HepG2 (cell line): ENCODE measurements around the gene SERPINA6. TPM values are rescaled to one million over a fixed set of nuclear protein-coding genes. Genes with fewer than 3 reads are reported as not detected.

ENCODE experiments used
- ATF4 ChIP-seq, 2 experiments: fragments of 450-650 bp in 1 of 2; sonication (generic) in 1 of 2; formaldehyde crosslinking; IDR thresholded peaks; 2 replicates each; pipeline versions ENCODE4 v1.5.0 to v1.8.0; 2020 to 2022; ENCODE audit warnings: mild to moderate bottlenecking in 1 of 2, missing genetic modification reagents in 1 of 2
- CREM ChIP-seq, 2 experiments: sonication (generic) in 1 of 2; formaldehyde crosslinking in 1 of 2; IDR thresholded peaks; 2 replicates each; pipeline versions ENCODE4 v1.4.0 to v1.6.1; 2016 to 2020; ENCODE audit warnings: antibody characterized with exemption in 1 of 2, mild to moderate bottlenecking in 1 of 2, missing genetic modification reagents in 1 of 2
- DMAP1 ChIP-seq: IDR thresholded peaks from 2 replicates; pipeline ENCODE4 v1.6.1; 2016
- DNMT1 ChIP-seq: sonication (generic); formaldehyde crosslinking; IDR thresholded peaks from 2 replicates; pipeline ENCODE4 v1.5.1; 2020; ENCODE audit warnings: mild to moderate bottlenecking, missing genetic modification reagents
- ERF ChIP-seq: IDR thresholded peaks from 2 replicates; pipeline ENCODE4 v1.6.1; 2018; ENCODE audit warnings: missing biosample characterization, missing genetic modification reagents
- GMEB2 ChIP-seq: IDR thresholded peaks from 2 replicates; pipeline ENCODE4 v1.6.1; 2016; ENCODE audit warnings: missing biosample characterization, missing genetic modification reagents, low read depth
- ISX ChIP-seq: sonication (generic); formaldehyde crosslinking; conservative IDR thresholded peaks from 2 replicates; pipeline ENCODE4 v1.5.0; 2020; ENCODE audit warnings: missing genetic modification reagents
- PRDM15 ChIP-seq: sonication (generic); formaldehyde crosslinking; IDR thresholded peaks from 2 replicates; pipeline ENCODE4 v1.4.0; 2020; ENCODE audit warnings: missing genetic modification reagents
- REPIN1 ChIP-seq: sonication (generic); formaldehyde crosslinking; IDR thresholded peaks from 2 replicates; pipeline ENCODE4 v1.8.0; 2022; ENCODE audit warnings: missing genetic modification reagents, low read depth, mild to moderate bottlenecking, borderline replicate concordance
- SAP130 ChIP-seq: IDR thresholded peaks from 2 replicates; pipeline ENCODE4 v1.6.1; 2016; ENCODE audit warnings: low read depth
- SOX6 ChIP-seq, 2 experiments: fragments of 450-650 bp in 1 of 2; sonication (generic) in 1 of 2; formaldehyde crosslinking in 1 of 2; IDR thresholded peaks; 2 replicates each; pipeline versions ENCODE4 v1.4.0 to v1.6.1; 2017 to 2020; ENCODE audit warnings: antibody characterized with exemption in 1 of 2, mild to moderate bottlenecking in 1 of 2, missing genetic modification reagents in 1 of 2
- SYNCRIP ChIP-seq: fragments of 200-400 bp; formaldehyde crosslinking; IDR thresholded peaks from 2 replicates; pipeline ENCODE4 v1.6.1; 2018; ENCODE audit warnings: mild to moderate bottlenecking, low read depth, low read length; ENCODE audit not compliant: insufficient read depth
- TCF12 ChIP-seq, 2 experiments: fragments of 450-650 bp in 1 of 2; sonication (generic) in 1 of 2; formaldehyde crosslinking in 1 of 2; IDR thresholded peaks; 2 replicates each; pipeline versions ENCODE4 v1.6.1 to v1.8.0; 2017 to 2022; ENCODE audit warnings: antibody characterized with exemption in 1 of 2, mild to moderate bottlenecking in 1 of 2, missing genetic modification reagents in 1 of 2, moderate library complexity in 1 of 2
- ZFP62 ChIP-seq: sonication (generic); formaldehyde crosslinking; IDR thresholded peaks from 2 replicates; pipeline ENCODE4 v1.4.0; 2020; ENCODE audit warnings: missing genetic modification reagents
- ZFP91 ChIP-seq: sonication (generic); formaldehyde crosslinking; IDR thresholded peaks from 2 replicates; pipeline ENCODE4 v1.9.0; 2022; ENCODE audit warnings: missing genetic modification reagents, mild to moderate bottlenecking, borderline replicate concordance
- ZNF207 ChIP-seq: fragments of 450-650 bp; IDR thresholded peaks from 2 replicates; pipeline ENCODE4 v1.6.1; 2016; ENCODE audit warnings: antibody characterized with exemption, borderline replicate concordance
- ZNF224 ChIP-seq: sonication (generic); formaldehyde crosslinking; IDR thresholded peaks from 2 replicates; pipeline ENCODE4 v1.5.0; 2020; ENCODE audit warnings: mild to moderate bottlenecking, missing genetic modification reagents
- ZNF333 ChIP-seq: sonication (generic); formaldehyde crosslinking; IDR thresholded peaks from 2 replicates; pipeline ENCODE4 v1.4.0; 2020; ENCODE audit warnings: mild to moderate bottlenecking, missing genetic modification reagents, borderline replicate concordance
- ZNF740 ChIP-seq: sonication (generic); formaldehyde crosslinking; IDR thresholded peaks from 2 replicates; pipeline ENCODE4 v1.4.0; 2020; ENCODE audit warnings: missing genetic modification reagents
- polyA plus RNA-seq, 8 experiments: library from polyadenylated mRNA; depleted of rRNA in 3 of 8; stranded (reverse) in 7 of 8; unstranded in 1 of 8; fragments of >200 nt; fragmentation: Illumina TruSeq in 4 of 8; extraction: Trizol in 4 of 8; gene quantifications; 2 replicates each; pipeline versions ENCODE4 v1.2.1 to v1.2.3, GENCODE V29; 2011 to 2016; ENCODE audit warnings: low read depth in 4 of 8, missing spikeins in 1 of 8, mixed read lengths in 1 of 8; ENCODE audit not compliant: insufficient read depth in 1 of 8
- total RNA-seq, 5 experiments: library from RNA; depleted of rRNA; stranded (reverse); fragments of >200 nt; fragmentation: Illumina TruSeq; extraction: Trizol; gene quantifications; 2 replicates each; pipeline ENCODE4 v1.2.3, GENCODE V29; 2016; ENCODE audit warnings: low read depth in 1 of 5

SERPINA6 gene
- total and polyA plus RNA-seq, 2 of the 13 experiments (the other 11 are each of a cell fraction or from before 2014, with no cell fraction given), result 260 to 333 TPM

GRCh38 chr14:94322648-94323570 is at the start of gene SERPINA6 (continued):
- TF ChIP-seq TCF12 (IDR thresholded peaks at IDR 0.05) (no peak), TCF12 (CRISPR knock-in tag; IDR thresholded peaks at IDR 0.05) (peak; percentile 44; the same call in 1 of the 2 replicates), DNMT1 (CRISPR knock-in tag) (no peak), ATF4 (CRISPR knock-in tag; IDR thresholded peaks at IDR 0.05) (peak in 1 of 2 experiments; percentile 43; a peak in 1 of 4 replicates), SYNCRIP (no peak), ISX (CRISPR knock-in tag) (no peak), PRDM15 (CRISPR knock-in tag) (no peak), ZNF333 (CRISPR knock-in tag) (peak; percentile 73), SAP130 (peak; percentile 81), ZNF224 (peak; percentile 33; the same call in 1 of the 2 replicates), DMAP1 (CRISPR knock-in tag) (peak; percentile 43; the same call in 1 of the 2 replicates), ERF (CRISPR knock-in tag) (no peak; the same call in 1 of the 2 replicates), SOX6 (IDR thresholded peaks at IDR 0.05) (no peak), SOX6 (CRISPR knock-in tag; IDR thresholded peaks at IDR 0.05) (peak; percentile 81), ZNF207 (no peak), ZFP91 (CRISPR knock-in tag) (peak; percentile 84; the same call in 1 of the 2 replicates), REPIN1 (peak; percentile 79; the same call in 1 of the 2 replicates), ZNF740 (no peak), CREM (IDR thresholded peaks at IDR 0.05) (peak; percentile 41; the same call in 1 of the 2 replicates), CREM (CRISPR knock-in tag; IDR thresholded peaks at IDR 0.05) (no peak), GMEB2 (CRISPR knock-in tag) (no peak), ZFP62 (CRISPR knock-in tag) (no peak)
